Fibroblast of skin of right quadriceps (primary cell): ENCODE data around the gene CAMTA1.
"Not testable (repeated sequence)": the region's sequence is repeated elsewhere in the genome, so short reads cannot be mapped to it uniquely, and the experiment has no call there.

Experiments used
- DNase-seq: peaks from one replicate; pipeline ENCODE4 v3.0.0-alpha.2; 2013

The CAMTA1 gene

GRCh38 chr1:7681401-7681800, 896.1 kb downstream of the CAMTA1 start:
- DNase-seq, result no peak

GRCh38 chr1:7683521-7683920, 898.3 kb downstream of the CAMTA1 start:
- no peak for DNase-seq

GRCh38 chr1:7684132-7684531, 898.9 kb downstream of the CAMTA1 start:
- no peak for DNase-seq

- no peak for DNase-seq
Observed at GRCh38 chr1:7684861-7685635, 899.8 kb downstream of the CAMTA1 start.

- DNase-seq, result no peak
Observed at GRCh38 chr1:7686301-7686850, 901.1 kb downstream of the CAMTA1 start.

- DNase-seq, result no peak
Observed at GRCh38 chr1:7687411-7687810, 902.2 kb downstream of the CAMTA1 start.

GRCh38 chr1:7688659-7689058, 903.4 kb downstream of the CAMTA1 start:
- DNase-seq, result no peak

GRCh38 chr1:7689307-7689706, 904.1 kb downstream of the CAMTA1 start:
- not testable (repeated sequence) for DNase-seq

- no peak for DNase-seq
Observed at GRCh38 chr1:7690076-7690475, 904.8 kb downstream of the CAMTA1 start.

GRCh38 chr1:7690496-7691182, 905.4 kb downstream of the CAMTA1 start:
- DNase-seq, result no peak

- no peak for DNase-seq
Observed at GRCh38 chr1:7691576-7691975, 906.3 kb downstream of the CAMTA1 start.

- DNase-seq, result no peak
Observed at GRCh38 chr1:7692005-7692404, 906.8 kb downstream of the CAMTA1 start.

- not testable (repeated sequence) for DNase-seq
Observed at GRCh38 chr1:7693037-7693436, 907.8 kb downstream of the CAMTA1 start.

- DNase-seq, result no peak
Observed at GRCh38 chr1:7693662-7694061, 908.4 kb downstream of the CAMTA1 start.

GRCh38 chr1:7694600-7695496, 909.6 kb downstream of the CAMTA1 start:
- no peak for DNase-seq

- DNase-seq, result no peak
Observed at GRCh38 chr1:7695497-7696117, 910.4 kb downstream of the CAMTA1 start.

- no peak for DNase-seq
Observed at GRCh38 chr1:7698641-7699040, 913.4 kb downstream of the CAMTA1 start.

GRCh38 chr1:7702365-7702764, 917.1 kb downstream of the CAMTA1 start:
- DNase-seq, result no peak

- no peak for DNase-seq
Observed at GRCh38 chr1:7703321-7704213, 918.3 kb downstream of the CAMTA1 start.

- DNase-seq, result peak; percentile 85
Observed at GRCh38 chr1:7704214-7705047, 919.2 kb downstream of the CAMTA1 start.
